Large intestine (tissue), 3 donors: ENCODE results near the gene THRB. TPM values are rescaled to one million over a fixed set of nuclear protein-coding genes. Genes with fewer than 3 reads are reported as not detected.
A peak's percentile ranks its signal among the peaks of the same experiment; 100 is the strongest.

Experiments used
- DNase-seq, 2 donors: peaks; one replicate each; pipeline versions ENCODE4 v3.0.0 to v3.0.0-alpha.2; 2013
- H3K27ac ChIP-seq: one replicate; pipeline ENCODE4 v1.5.1; 2013; ENCODE audit warnings: low read length
- H3K27me3 ChIP-seq: 2 replicates; pipeline ENCODE4 v1.6.1; 2013; ENCODE audit warnings: low read length; ENCODE audit not compliant: control insufficient read depth, insufficient read depth
- H3K36me3 ChIP-seq: 2 replicates; pipeline ENCODE4 v1.6.1; 2013; ENCODE audit warnings: low read length; ENCODE audit not compliant: control insufficient read depth, insufficient read depth
- H3K4me1 ChIP-seq: one replicate; pipeline ENCODE4 v1.6.1; 2013; ENCODE audit warnings: low read length; ENCODE audit not compliant: control insufficient read depth, insufficient read depth
- H3K4me3 ChIP-seq: one replicate; pipeline ENCODE4 v1.5.1; 2013; ENCODE audit warnings: low read length
- H3K9me3 ChIP-seq: one replicate; pipeline ENCODE4 v1.6.1; 2013; ENCODE audit warnings: mild to moderate bottlenecking, low read depth, low read length, moderate library complexity; ENCODE audit not compliant: control insufficient read depth
- WGBS: methylation state at CpG from one replicate; pipeline ENCODE4 v1.1.5; 2013; ENCODE audit warnings: low lambda C conversion rate; ENCODE audit not compliant: insufficient coverage; 5-methylcytosine and 5-hydroxymethylcytosine counted together
- polyA plus RNA-seq: library from polyadenylated mRNA; unstranded; fragments of 120-200 nt; gene quantifications from one replicate; pipeline ENCODE4 v1.2.1, GENCODE V29; 2013

THRB gene
- polyA plus RNA-seq, 1 donor: 38.3 TPM

DNA sequence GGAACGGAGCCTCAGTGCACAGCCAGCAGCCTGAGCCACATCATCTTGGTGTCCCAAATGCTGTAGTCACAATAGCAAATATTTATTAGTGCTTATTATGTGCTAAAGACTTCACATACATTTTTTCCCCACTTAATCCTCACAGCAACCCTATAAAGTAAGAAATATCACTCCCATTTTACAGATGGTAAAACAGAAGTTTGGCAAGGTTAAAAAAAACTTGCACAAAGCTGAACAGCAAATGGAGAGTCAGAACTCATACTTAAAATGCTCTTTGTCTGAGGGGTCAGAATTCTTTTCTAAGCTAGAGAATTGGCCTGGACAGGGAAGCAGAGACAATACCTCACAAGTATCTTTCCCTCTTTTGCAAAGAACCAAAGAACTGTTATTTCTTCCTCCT, 30.9 kb upstream of the THRB start:
- no peak overlapping the region for H3K4me3 ChIP-seq
- H3K4me1 ChIP-seq: peaks cover 25% of the 10 kb centered on the region
- WGBS: no CpG with 5 or more reads among the region's 1 CpG
- H3K27ac ChIP-seq: no peak overlapping the region
- H3K27me3 ChIP-seq: no peaks in the 10 kb centered on the region
- H3K9me3 ChIP-seq: no peaks in the 10 kb centered on the region
- no peaks in the 10 kb centered on the region for H3K36me3 ChIP-seq
- no peak for DNase-seq

DNA sequence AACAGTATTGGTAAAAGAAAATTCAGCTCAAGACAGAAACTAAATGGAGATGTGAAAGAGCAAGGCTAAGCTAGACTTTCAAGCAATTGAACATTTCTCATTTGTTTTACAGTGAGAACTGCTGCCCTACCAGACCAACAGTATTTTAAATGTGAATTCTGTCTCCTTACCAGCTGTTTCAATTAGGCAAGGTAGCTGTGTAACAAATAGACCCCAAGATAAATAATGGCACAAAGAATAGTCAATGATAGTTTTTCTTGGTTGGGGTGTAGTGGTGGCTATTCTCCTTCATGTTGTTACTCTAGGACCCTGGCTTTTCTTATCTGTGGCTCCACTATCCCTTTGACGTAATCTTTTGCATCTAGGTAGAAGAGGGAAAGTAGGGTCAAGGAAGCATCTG, 30.4 kb upstream of the THRB start:
- no CpG with 5 or more reads among the region's 1 CpG for WGBS
- Histone ChIP-seq H3K4me3 (no peak overlapping the region), H3K27ac (peak overlapping the region; percentile 78), H3K4me1 (peaks cover 29% of the 10 kb centered on the region), H3K36me3 (no peaks in the 10 kb centered on the region), H3K9me3 (no peaks in the 10 kb centered on the region), H3K27me3 (no peaks in the 10 kb centered on the region)
- no peak for DNase-seq

DNA sequence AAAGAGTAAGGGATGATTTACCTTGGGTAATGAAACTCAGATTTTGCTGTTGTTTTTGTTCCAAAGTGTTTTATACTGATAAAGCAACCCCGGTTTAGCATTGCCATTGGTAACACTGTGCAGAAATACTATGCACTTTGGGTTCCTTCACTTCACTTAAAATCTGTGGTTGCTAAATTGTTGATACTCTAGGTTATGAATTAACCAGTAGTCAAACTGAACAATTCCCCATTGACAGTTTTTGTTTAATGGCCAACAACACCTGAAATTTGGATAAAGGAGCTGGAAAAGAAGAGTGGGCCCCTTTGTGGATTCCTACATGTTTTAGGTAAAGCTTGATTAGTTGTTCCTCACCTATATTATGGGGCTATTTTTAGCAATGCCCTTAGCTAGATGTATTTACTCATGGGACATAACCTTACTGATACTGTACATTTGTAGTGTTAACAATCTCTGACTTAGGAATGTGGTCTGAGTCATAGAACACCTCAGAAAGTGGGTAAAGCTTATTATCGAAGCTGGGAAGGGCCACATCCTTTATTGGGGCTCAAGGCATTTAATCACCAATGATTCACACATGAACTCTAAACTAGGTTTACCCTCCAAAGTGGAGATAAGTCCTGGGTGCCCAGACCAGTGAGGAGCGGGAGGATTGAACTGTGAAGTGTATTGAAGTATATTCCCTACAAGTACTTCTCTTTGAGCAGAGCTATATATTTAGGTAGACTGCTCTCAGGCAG, 29.5 kb upstream of the THRB start:
- H3K9me3 ChIP-seq: no peaks in the 10 kb centered on the region
- H3K4me1 ChIP-seq: peaks cover 29% of the 10 kb centered on the region
- H3K4me3 ChIP-seq: no peak overlapping the region
- H3K27ac ChIP-seq: peak overlapping the region; percentile 78
- DNase-seq: peak; percentile 69 to 83
- no peaks in the 10 kb centered on the region for H3K36me3 ChIP-seq
- H3K27me3 ChIP-seq: no peaks in the 10 kb centered on the region
- WGBS: no CpG with 5 or more reads among the region's 3 CpGs

DNA sequence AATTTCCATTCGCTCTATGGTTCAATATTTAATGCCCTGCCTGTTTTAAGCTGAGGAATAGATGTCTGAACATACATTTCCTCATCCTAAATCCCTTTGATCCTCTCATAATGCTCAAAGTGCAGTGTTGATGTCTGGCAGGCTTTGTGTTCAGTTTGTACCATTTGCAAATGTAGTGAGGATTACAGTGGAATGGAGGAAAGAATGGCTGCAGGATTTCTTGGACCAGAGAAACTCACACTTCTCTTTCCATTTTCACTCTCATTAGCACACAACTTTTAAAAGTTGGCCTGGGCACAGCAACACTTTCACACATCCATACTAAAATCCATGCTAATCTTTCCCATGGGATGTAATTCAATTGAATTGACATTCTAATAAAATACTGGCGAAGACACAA, 28.6 kb upstream of the THRB start:
- Histone ChIP-seq H3K27ac (peak overlapping the region; percentile 78), H3K4me1 (peaks cover 29% of the 10 kb centered on the region), H3K36me3 (no peaks in the 10 kb centered on the region), H3K27me3 (no peaks in the 10 kb centered on the region), H3K4me3 (no peak overlapping the region), H3K9me3 (no peaks in the 10 kb centered on the region)
- no CpG with 5 or more reads among the region's 2 CpGs for WGBS
- DNase-seq: no peak

DNA sequence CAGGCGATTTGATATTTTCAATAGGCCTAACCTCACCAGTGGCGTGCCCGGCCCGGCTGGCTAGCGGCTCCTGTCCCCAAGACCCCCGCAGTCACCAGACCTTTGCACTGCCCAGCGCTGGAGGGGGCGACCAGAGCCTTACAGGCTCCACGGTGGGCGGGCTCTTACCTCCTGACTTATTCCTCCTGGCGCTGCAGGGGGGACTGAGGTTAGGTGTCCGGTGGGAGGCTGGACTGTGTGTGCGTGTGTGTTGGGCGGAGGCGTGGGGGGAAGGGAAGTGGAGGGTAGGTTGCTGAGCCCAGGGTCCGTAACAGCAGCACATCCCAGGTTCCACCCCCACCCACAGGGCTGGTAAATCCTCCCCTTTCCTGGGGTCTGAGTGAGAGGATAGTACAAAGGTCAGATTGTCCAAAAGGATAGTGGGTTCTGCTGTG, 27.5 kb upstream of the THRB start:
- no peaks in the 10 kb centered on the region for H3K36me3 ChIP-seq
- WGBS: no CpG with 5 or more reads among the region's 16 CpGs
- H3K27ac ChIP-seq: peak overlapping the region; percentile 46

DNA sequence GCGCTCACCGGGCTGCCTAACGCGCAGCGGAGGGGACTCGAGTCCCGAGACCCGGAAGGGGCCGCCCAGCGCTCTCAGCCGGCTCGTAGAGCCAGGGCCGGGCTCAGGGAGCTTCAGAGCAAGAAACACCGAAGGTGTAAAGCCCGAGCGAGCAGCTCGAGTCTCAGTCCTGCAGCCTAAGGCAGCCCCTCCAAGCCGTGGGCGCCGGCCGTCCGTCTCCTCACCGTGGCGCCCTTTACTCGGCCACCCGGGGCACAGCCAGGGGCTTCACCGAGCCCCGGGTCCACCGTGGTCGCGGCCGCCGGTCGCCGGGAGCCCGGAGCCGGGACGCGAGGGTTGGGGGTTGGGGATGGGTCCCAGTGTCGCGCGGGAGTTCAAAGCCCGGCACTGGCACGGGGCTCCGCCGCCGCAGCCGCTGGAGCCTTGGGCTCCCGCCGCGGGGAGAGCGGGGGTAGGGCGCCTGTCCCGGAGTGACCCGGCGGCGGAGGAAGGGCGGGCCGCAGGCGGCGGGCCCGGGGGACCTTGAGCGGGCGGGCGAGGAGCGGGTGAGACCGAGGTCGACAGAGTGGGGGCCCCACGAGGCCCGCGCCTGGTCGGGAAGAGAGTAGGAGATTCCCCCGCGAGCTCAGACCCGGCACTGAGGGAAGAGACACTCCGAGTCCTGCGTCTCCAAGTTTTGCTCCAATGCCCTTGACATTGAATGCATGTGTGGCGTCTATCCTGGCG, 26.9 kb upstream of the THRB start:
- H3K27me3 ChIP-seq: no peaks in the 10 kb centered on the region
- H3K9me3 ChIP-seq: no peaks in the 10 kb centered on the region
- peak overlapping the region; percentile 64 for H3K4me3 ChIP-seq
- no peaks in the 10 kb centered on the region for H3K36me3 ChIP-seq
- peak; percentile 47 to 81 for DNase-seq
- WGBS: no CpG with 5 or more reads among the region's 79 CpGs
- peak overlapping the region; percentile 66 for H3K27ac ChIP-seq
- peaks cover 29% of the 10 kb centered on the region for H3K4me1 ChIP-seq

More for the DNA sequence above, 27.5 kb upstream of the THRB start:
- Histone ChIP-seq H3K4me3 (peak overlapping the region; percentile 64), H3K9me3 (no peaks in the 10 kb centered on the region), H3K27me3 (no peaks in the 10 kb centered on the region), H3K4me1 (peaks cover 29% of the 10 kb centered on the region)
- no peak for DNase-seq

DNA sequence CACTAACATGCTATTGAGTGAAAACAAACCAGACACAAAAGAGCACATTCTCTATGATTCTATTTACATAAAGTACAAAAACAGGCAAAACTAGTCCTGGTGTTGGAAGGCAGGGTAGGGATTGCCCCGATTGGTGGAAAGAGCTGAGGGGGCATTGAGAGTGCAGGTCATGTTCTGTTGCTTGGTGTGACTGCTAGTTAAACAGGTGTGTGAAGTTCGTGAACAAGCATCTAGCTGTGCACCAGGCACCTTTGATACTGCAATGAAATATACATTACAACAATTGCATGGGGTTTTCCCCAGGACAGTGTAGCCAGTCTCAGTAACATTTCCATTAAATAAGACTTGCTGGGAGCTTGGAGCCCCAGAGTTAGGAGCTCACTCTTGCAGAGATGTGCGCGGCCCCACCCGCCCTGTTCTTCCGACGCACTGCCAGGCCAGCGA, 26.3 kb upstream of the THRB start:
- no peaks in the 10 kb centered on the region for H3K27me3 ChIP-seq
- peak overlapping the region; percentile 64 for H3K4me3 ChIP-seq
- H3K36me3 ChIP-seq: no peaks in the 10 kb centered on the region
- peaks cover 29% of the 10 kb centered on the region for H3K4me1 ChIP-seq
- H3K27ac ChIP-seq: peak overlapping the region; percentile 66
- DNase-seq: no peak
- WGBS: no CpG with 5 or more reads among the region's 8 CpGs
- no peaks in the 10 kb centered on the region for H3K9me3 ChIP-seq

DNA sequence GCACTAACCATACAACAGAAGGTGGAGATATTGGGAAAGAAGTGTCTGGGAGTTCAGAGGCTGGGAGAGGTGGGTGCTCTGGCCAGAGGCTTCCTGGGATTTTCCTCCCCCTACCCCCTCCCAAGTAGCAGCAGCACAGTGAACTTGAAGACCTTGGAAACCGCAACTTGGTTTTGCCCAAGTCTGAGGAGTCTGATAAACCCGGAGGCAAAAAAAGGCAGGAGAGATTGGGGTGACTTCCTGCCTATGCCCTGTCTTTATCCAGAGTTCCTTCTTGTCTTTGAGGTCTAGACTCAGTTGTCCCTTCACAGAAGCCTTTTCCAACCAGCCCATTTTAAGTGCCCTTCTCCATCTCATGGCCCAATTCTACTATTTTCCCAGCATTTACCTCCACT, 25.4 kb upstream of the THRB start:
- Histone ChIP-seq H3K27me3 (no peaks in the 10 kb centered on the region), H3K27ac (no peak overlapping the region), H3K4me3 (no peak overlapping the region), H3K4me1 (peaks cover 29% of the 10 kb centered on the region), H3K36me3 (no peaks in the 10 kb centered on the region), H3K9me3 (no peaks in the 10 kb centered on the region)
- no CpG with 5 or more reads among the region's 2 CpGs for WGBS
- DNase-seq: no peak

DNA sequence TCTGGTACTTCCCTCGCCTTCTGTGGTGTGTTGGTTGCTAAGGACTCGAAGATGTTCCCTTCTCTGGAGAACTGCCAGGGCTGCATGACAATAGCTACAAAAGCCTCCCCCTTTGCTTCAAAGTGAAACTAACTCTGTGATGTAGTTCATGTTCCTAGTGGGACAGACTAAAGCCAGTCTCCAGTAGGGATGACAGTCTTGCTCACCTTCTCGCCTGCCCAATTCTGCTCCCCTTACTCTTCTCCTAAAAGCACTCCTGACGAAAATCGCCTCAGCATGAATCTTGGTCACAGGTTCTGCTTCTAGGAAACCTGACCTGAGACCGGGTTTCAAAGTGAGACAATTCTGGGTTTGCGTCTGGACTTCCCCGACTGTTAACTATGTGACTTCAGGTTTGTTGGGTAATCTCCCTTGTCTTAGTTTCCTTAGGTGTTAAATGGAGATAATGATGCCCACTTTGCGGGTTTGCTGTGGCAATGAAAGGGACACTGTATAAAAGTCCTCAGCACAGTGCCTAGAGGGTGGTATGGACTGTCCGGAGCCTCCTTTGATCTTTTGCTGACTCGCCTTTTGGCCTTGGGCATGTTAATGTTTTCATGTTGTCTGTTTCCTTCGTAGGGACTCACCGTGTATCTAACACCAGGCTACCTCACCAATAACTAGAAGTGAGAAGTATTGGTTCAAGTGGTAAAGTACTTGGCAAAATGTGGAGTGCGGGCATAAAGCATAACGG, 24.9 kb upstream of the THRB start:
- no peak overlapping the region for H3K4me3 ChIP-seq
- H3K27me3 ChIP-seq: no peaks in the 10 kb centered on the region
- no peaks in the 10 kb centered on the region for H3K9me3 ChIP-seq
- WGBS: 100% methylated on average over 1 of the region's 15 CpGs
- no peak overlapping the region for H3K27ac ChIP-seq
- no peaks in the 10 kb centered on the region for H3K36me3 ChIP-seq
- peak in 1 of 2 donors; percentile 47 for DNase-seq
- peaks cover 26% of the 10 kb centered on the region for H3K4me1 ChIP-seq

DNA sequence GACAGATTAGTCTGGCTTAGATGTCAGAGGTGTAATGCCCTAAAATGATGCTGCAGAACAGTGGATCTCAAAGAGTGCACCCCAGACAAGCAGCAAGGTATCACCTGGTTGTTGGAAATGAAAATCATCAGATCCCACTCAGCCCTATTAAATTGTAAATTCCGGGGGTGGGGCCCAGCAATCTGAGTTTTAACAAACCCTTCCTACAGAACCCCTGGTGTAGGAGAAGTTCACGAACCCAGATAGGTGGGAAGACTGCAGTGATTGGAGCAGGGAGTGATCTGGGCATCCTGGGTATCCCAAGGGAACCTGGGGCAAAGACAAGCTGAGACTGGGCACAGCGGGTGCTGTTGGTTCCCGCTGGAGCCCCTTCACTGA, 24.3 kb upstream of the THRB start:
- H3K4me3 ChIP-seq: no peak overlapping the region
- H3K27me3 ChIP-seq: no peaks in the 10 kb centered on the region
- H3K9me3 ChIP-seq: no peaks in the 10 kb centered on the region
- peaks cover 21% of the 10 kb centered on the region for H3K4me1 ChIP-seq
- 100% methylated on average over 1 of the region's 4 CpGs for WGBS
- DNase-seq: no peak
- no peaks in the 10 kb centered on the region for H3K36me3 ChIP-seq
- H3K27ac ChIP-seq: no peak overlapping the region
